ENCODE results near the gene TTLL12. TPM values are rescaled to one million over a fixed set of nuclear protein-coding genes. Genes with fewer than 3 reads are reported as not detected.

Gene TTLL12
- total and polyA plus RNA-seq, 2 of the 8 experiments (the other 6 are each of a cell fraction or from before 2014, with no cell fraction given), result 101 to 124 TPM

GRCh38 chr22:43136801-43137200, 50.1 kb downstream of the TTLL12 start:
- Histone ChIP-seq H2BK5ac (ENCODE audit: low read depth, low read length) (no peak overlapping the region), H3K9me3 (ENCODE audit: insufficient read depth in 2 of 2, low read depth in 1 of 2, low read length in 1 of 2) (no peaks in the 10 kb centered on the region), H3K36me3 (ENCODE audit: control insufficient read depth in 2 of 4, insufficient read depth in 4 of 4, low read length in 3 of 4) (peaks cover 5 to 69% (median 24%) of the 10 kb centered on the region in 4 experiments; a peak in 6 of 8 replicates), H3K18ac (ENCODE audit: extremely low read depth, low read length) (no peak overlapping the region), H2BK120ac (replicated peaks; ENCODE audit: low read depth, low read length) (no peak overlapping the region), H3K79me2 (ENCODE audit: control insufficient read depth in 1 of 2, insufficient read depth in 2 of 2, low read length in 2 of 2) (peaks cover 0 to 5% of the 10 kb centered on the region in 2 experiments; a peak in 1 of 4 replicates), H3K79me1 (ENCODE audit: low read depth, low read length) (peaks cover 5% of the 10 kb centered on the region), H2AFZ (ENCODE audit: low read length) (no peak overlapping the region), H3K14ac (ENCODE audit: insufficient read length) (no peak overlapping the region), H2AK5ac (ENCODE audit: low read depth, low read length) (no peak overlapping the region), H4K20me1 (replicated peaks in 1 of 2; ENCODE audit: control insufficient read depth in 1 of 2, insufficient read depth in 2 of 2, low read length in 2 of 2) (peaks cover 0 to 9% of the 10 kb centered on the region in 2 experiments), H4K5ac (ENCODE audit: insufficient read length, low read depth, low read length) (no peak overlapping the region), H3K27ac (ENCODE audit: low read depth, low read length) (no peak overlapping the region), H2BK12ac (ENCODE audit: low read depth, low read length) (no peak overlapping the region), H3K27me3 (replicated peaks in 1 of 4; ENCODE audit: control insufficient read depth in 3 of 4, extremely low read depth in 1 of 4, insufficient read depth in 3 of 4, low read length in 3 of 4) (no peaks in the 10 kb centered on the region), H2BK15ac (ENCODE audit: low read length) (no peak overlapping the region), H3K4me1 (replicated peaks in 1 of 4; ENCODE audit: control insufficient read depth in 3 of 4, insufficient read depth in 4 of 4, low read length in 3 of 4) (no peaks in the 10 kb centered on the region), H2BK20ac (ENCODE audit: low read length) (no peak overlapping the region), H3K4ac (replicated peaks; ENCODE audit: insufficient read length, low read depth, low read length) (no peak overlapping the region), H3K23ac (ENCODE audit: insufficient read length) (no peak overlapping the region), H4K91ac (replicated peaks; ENCODE audit: insufficient read length, low read length) (no peak overlapping the region), H3K56ac (replicated peaks; ENCODE audit: insufficient read length, low read depth, low read length) (no peak overlapping the region), H3K4me3 (ENCODE audit: extremely low read depth in 1 of 4, insufficient read depth in 2 of 4, low read depth in 3 of 4, low read length in 4 of 4) (no peak overlapping the region), H3K4me2 (ENCODE audit: insufficient read depth in 1 of 2, low read depth in 2 of 2, low read length in 2 of 2) (no peak overlapping the region), H3K9ac (replicated peaks in 1 of 4; ENCODE audit: extremely low read depth in 1 of 4, low read depth in 3 of 4, low read length in 3 of 4) (no peak overlapping the region), H4K8ac (ENCODE audit: extremely low read depth, insufficient read depth, low read length) (no peak overlapping the region), H3K23me2 (ENCODE audit: low read depth, low read length) (no peaks in the 10 kb centered on the region)
- POLR2A ChIA-PET (ENCODE audit: partially characterized antibody), result interaction anchor here (0.7 to 1.6 kb wide), 2 partner anchors 9 to 78 kb away, joined by 3 read pairs; no protein-coding TSS in a partner anchor
- TF ChIP-seq MAX (IDR thresholded peaks at IDR 0.05) (no peak), EZH2 (IDR thresholded peaks at IDR 0.05; ENCODE audit: low read depth, low read length, severe bottlenecking) (no peak), USF2 (IDR thresholded peaks at IDR 0.05; ENCODE audit: low read length) (no peak), EGR1 (IDR thresholded peaks at IDR 0.05; ENCODE audit: borderline replicate concordance, low read depth, low read length) (no peak)
- 95% methylated on average over 10 of the region's 10 CpGs; no CpG with 5 or more reads in 1 of the 2 experiments for WGBS, 2 experiments (ENCODE audit: extremely low coverage in 1 of 2, insufficient coverage in 1 of 2, insufficient read length in 1 of 2, insufficient replicate concordance in 2 of 2, low coverage in 1 of 2, low lambda C conversion rate in 2 of 2, missing lambda C conversion rate in 1 of 2)
- FAIRE-seq (no peak), DNase-seq (ENCODE audit: low read depth in 1 of 2, low spot score in 2 of 2) (no peak)
- CTCF ChIA-PET (ENCODE audit: partially characterized antibody), result interaction anchor here (1.0 to 2.6 kb wide), 8 partner anchors 8 to 92 kb away, joined by 3 to 10 read pairs (median 4); no protein-coding TSS in a partner anchor
